ENCODE results near the gene GTPBP1.
A peak's percentile ranks its signal among the peaks of the same experiment; 100 is the strongest.

The GTPBP1 gene

DNA sequence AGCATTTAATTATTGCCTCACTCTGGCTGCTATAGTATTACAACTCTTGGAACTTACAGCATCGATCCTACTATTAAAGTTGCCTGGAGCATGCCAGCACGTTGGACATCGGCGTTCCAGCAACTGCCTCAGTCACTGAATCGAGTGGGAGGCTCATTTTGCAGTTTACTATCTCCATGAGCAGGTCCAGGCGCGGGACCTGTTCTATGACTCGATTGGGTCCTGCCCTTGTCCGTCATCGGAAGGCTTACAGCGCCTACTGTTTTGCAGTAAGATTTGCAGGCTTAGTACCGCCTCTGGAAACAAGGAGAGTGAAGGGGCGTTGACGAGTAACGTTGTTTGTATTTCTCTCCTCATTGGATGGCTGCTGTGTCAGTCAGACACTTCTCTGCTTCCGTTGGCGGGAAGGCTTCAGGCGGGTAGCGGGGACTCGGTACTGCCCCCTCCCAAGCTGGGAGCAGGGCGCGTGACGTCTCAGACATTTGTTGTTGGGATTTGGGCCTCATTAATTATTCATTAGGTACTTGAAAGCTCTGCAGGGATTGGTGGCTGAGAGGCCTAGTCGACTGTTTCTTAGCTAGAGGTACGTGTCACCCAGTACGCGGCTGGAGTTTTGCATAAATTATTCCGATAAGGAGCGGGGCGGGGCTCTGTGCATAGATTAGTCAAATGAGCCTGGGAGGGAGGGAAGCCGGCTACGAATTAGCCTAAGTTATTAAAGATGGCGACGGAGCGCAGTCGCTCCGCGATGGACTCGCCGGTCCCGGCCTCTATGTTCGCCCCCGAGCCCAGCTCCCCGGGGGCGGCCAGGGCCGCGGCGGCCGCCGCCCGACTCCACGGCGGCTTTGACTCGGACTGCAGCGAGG, at the start of gene GTPBP1:
TSS of gene GTPBP1 (plus strand) at position 710 of the 866 bp plus-strand sequence. CDS start at position 722, 12 bp downstream.
- peak; percentile 100 for DNase-seq (ENCODE audit: extremely low read depth, low read depth)
- TF ChIP-seq, protein P1, sequence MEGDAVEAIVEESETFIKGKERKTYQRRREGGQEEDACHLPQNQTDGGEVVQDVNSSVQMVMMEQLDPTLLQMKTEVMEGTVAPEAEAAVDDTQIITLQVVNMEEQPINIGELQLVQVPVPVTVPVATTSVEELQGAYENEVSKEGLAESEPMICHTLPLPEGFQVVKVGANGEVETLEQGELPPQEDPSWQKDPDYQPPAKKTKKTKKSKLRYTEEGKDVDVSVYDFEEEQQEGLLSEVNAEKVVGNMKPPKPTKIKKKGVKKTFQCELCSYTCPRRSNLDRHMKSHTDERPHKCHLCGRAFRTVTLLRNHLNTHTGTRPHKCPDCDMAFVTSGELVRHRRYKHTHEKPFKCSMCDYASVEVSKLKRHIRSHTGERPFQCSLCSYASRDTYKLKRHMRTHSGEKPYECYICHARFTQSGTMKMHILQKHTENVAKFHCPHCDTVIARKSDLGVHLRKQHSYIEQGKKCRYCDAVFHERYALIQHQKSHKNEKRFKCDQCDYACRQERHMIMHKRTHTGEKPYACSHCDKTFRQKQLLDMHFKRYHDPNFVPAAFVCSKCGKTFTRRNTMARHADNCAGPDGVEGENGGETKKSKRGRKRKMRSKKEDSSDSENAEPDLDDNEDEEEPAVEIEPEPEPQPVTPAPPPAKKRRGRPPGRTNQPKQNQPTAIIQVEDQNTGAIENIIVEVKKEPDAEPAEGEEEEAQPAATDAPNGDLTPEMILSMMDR (IDR thresholded peaks at IDR 0.05; ENCODE audit: low read depth, low read length), result peak; percentile 1; the same call in 1 of the 2 replicates

DNA sequence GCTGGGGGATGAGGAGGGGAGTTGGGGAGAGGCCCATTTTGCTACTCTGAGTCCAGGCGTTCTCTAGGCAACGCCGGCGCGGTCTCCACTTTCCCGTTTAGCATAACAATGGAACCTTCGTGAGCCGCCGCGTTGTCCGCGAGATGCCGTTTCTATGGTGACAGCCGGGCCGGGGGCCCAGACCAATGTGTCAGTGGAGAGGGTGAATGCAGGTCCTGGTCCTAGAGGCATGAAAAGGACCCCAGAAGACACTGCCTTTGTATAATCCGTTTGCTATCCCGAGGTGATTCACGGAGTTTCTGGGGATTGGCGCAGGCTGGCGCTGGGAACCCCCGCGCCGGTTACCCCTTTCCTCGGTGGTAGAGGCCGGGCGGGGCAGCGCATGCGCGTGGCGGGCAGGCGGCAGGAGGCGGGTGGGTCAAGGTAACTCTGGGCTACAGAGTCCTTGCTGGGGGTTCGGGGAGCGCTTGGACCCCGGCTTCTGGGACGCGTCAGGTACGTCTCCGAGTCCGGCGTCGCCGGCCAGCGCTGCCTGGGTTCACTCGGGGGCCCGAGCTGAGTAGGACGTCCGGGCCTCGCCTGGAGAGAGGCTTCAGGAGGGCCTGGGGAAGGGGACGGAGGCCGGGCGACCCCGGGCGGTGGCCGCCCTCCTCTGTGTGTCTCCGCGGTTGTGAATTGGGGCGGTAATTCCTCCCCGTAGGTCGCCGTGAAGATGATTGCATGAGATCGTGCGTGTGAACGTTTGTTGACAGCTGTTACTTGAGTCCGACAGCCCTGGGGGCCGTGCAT, 49.3 kb upstream of the GTPBP1 start, which contains the start of the genes CBY1 and FAM227A:
TSS of gene CBY1 (plus strand) at position 383 of the 789 bp plus-strand sequence. CDS start 11,417 bp downstream, outside the sequence.
TSS of gene FAM227A (minus strand) at position 137 of the 789 bp plus-strand sequence. CDS start 6,224 bp downstream, outside the sequence.
- TF ChIP-seq, protein P1 (IDR thresholded peaks at IDR 0.05; ENCODE audit: low read depth, low read length), result no peak
- peak; percentile 55 for DNase-seq (ENCODE audit: extremely low read depth, low read depth)

- no peak for DNase-seq (ENCODE audit: extremely low read depth, low read depth)
- TF ChIP-seq, protein P1 (IDR thresholded peaks at IDR 0.05; ENCODE audit: low read depth, low read length), result no peak
Observed at GRCh38 chr22:38657045-38657909, 48.5 kb upstream of the GTPBP1 start.

- TF ChIP-seq, protein P1 (IDR thresholded peaks at IDR 0.05; ENCODE audit: low read depth, low read length), result no peak
- no peak for DNase-seq (ENCODE audit: extremely low read depth, low read depth)
Observed at GRCh38 chr22:38674888-38675287, 30.9 kb upstream of the GTPBP1 start.

DNA sequence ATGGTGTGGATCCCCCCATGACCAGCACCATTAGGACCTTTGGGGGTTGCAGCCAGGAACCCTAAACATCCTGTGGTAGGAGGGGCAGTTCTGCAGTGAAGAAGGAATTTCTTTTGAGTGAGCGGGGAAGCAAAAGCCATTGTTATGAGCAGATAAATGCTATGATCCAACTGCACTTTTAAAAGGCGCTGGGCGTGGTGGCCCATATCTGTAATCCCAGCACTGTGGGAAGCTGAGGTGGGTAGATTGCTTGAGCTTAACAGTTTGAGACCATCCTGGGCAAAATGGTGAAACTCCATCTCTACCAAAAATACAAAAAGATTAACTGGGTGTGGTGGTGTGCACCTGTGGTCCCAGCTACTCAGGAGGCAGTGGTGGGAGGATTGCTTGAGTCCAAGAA, 29.9 kb upstream of the GTPBP1 start:
- TF ChIP-seq, protein P1 (IDR thresholded peaks at IDR 0.05; ENCODE audit: low read depth, low read length), result no peak
- no peak for DNase-seq (ENCODE audit: extremely low read depth, low read depth)

DNA sequence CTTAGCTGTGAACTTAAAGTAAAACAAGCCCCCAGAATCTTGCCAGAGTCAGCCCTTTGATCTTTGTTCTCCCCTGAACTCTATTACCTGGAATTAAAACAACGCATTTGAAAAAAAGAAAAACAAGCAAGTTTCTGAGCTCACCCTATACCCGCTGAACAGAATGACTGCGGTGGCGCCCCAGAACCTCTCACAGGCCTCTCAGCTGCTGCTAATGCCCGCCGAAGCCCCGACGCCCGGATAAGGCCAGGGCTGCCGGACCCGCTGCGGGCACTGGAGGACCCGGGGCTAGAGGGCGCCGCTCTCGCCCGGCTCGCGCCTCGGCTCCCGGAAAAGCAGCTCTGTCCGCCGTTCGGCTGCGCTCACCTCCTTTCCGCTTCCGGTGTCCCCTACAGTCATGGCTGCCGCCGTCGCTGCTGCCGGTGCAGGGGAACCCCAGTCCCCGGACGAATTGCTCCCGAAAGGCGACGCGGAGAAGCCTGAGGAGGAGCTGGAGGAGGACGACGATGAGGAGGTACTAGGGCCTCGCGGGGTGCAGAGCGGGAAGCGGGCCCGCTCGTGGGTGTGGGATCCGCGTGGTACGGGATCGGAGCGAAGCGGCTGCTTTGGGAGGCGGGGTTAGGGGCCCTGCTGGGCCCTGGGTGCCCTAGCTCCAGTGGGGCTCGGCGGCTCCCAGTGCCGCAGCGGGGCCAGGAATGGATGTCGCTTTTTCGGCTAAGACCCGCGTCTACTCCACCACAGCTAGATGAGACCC, 24.0 kb upstream of the GTPBP1 start, which contains the start of gene TOMM22:
TSS of gene TOMM22 (plus strand) at position 376 of the 754 bp plus-strand sequence. CDS start at position 398, 22 bp downstream.
- peak; percentile 55 for DNase-seq (ENCODE audit: extremely low read depth, low read depth)
- TF ChIP-seq, protein P1 (IDR thresholded peaks at IDR 0.05; ENCODE audit: low read depth, low read length), result peak; percentile 78
